ENCODE results near the gene CCDC91.
A peak's percentile ranks its signal among the peaks of the same experiment; 100 is the strongest.

CCDC91 gene

DNA sequence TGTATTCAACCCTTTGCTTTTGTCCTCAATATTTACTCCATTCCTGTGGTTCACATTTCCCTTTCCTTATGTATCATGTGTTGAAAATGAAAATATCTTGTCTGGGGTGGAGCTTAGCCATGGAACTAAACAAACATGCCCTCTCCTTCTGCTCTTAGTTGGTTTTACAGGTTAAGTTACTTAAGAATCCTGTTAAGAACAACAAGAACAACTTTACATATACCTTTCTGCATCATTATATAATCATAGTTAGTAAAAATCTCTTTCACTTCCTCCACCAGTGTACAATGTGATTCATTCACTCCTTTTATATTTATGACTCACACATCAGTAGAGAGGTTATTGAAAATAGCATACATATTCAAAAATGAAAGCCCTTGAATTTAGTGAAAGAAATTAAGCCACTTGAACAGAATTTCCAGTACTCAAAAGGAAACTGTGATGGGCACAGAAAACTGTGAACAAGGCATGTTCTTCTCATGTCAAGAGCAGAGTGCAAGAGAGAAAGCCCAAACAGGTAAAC is 307.7 kb downstream of the CCDC91 start:
- H3K27ac ChIP-seq = peak overlapping the region in 3 of 21 experiments; percentile 6 to 54 (median 31)
- no peak overlapping the region for H3K4me3 ChIP-seq

DNA sequence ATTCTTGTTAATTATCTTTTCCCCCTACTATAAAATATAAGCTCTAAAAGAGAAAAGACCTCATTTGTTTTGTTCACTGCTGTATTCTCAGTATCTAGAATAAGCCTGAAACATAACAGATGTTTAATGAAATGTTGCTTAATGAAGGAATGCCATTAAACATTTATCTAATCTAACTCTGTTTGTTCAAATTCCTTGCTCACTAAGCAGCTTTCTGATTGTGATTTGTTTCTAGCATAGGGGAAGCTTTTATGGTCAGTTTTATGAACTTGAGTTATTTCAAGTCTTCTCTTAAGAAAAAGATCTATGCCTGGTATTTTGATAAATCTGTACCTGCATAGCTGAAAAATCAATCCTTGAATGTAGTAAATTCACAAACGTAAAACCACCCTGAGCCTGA is 308.6 kb downstream of the CCDC91 start:
- Histone ChIP-seq H3K27ac (peak overlapping the region in 1 of 21 experiments; percentile 54), H3K4me3 (no peak overlapping the region)

DNA sequence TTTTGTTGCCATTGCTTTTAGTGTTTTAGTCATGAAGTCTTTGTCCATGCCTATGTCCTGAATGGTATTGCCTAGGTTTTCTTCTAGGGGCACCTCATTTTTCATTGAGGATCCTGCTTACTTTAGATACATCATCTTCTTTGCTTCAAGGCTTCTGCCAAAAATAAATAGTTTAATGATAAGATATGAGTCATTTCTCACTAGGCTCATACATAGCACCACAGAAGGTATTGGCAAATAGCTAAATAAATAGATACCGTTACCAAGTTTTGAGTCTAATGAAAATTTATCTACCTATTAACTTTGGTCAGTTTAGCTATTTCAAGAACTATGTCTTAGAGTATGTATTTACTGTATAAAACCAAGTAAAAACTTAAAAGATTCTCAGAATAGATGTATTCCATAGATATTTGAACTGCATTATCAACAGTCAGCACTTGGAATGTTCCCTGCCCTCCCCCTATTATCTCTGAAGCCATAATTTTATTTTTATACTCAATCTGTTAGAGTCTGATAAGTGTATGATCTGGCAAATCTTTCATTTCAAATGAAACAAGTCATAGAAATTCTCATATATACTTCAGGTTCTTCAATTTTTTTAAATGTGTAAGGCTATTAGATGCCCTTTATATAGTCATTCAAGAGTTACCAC is 310.2 kb downstream of the CCDC91 start:
- Histone ChIP-seq H3K27ac (no peak overlapping the region), H3K4me3 (no peak overlapping the region)

DNA sequence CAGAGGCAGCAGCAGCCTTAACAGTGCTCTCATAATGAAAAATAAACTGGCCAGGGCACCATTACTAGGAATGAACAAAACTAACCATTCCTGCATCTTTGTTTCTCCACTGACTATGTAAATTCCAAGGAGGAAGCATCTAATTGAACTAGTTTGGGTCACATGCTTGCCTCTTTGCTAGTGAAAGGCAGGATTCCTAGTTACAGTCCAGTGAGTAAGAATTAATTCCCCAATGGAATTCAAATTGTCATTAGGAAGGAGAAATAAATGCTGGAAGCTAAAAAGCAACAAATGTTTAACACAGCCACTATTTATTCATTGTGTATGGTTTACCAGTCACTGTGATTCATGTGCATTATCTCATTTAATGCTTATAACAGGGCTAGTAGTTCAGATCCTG is 316.0 kb downstream of the CCDC91 start:
- Histone ChIP-seq H3K4me3 (no peak overlapping the region), H3K27ac (no peak overlapping the region)

DNA sequence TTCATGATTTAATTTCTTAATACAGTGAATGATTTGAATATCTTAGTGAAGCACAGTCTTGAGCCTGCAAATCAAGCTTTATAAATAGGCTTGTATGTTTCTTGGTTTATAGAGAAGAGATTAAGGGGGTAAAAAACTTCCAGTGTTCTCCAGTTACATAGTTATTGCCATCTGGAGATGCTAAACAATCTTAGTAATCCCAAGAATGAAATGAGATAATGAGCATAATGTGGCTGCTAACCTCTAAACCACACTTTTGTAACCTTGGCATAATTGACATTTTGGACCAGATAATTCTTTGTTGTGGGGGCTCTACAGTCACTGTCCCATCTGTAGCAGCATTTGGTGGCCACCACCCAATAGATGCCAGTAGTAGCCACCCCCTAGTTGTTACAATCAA is 316.8 kb downstream of the CCDC91 start:
- H3K4me3 ChIP-seq = no peak overlapping the region
- no peak overlapping the region for H3K27ac ChIP-seq

GRCh38 chr12:28507867-28508266 is 317.6 kb downstream of the CCDC91 start:
- Histone ChIP-seq H3K27ac (no peak overlapping the region), H3K4me3 (no peak overlapping the region)

DNA sequence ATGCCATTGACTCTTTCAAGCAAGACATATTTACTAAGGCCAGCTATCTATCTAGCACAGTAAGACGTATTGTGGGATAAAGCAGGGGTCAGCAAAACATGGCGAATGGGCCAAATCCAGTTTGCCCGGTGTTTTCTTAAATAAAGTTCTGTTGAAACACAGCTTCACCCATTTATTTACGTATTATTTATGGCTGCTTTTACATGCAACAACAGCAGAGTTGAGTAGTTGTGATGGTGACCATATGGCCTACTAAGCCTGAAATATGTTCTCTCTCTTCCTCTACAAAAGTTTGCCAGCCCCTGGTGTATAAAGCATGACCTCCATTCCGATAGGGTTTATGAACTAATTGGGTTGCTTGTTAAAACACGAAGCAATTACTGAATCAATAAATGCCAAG is 322.1 kb downstream of the CCDC91 start:
- H3K27ac ChIP-seq = no peak overlapping the region
- H3K4me3 ChIP-seq = no peak overlapping the region

GRCh38 chr12:28512876-28513275 is 322.6 kb downstream of the CCDC91 start:
- Histone ChIP-seq H3K4me3 (no peak overlapping the region), H3K27ac (no peak overlapping the region)

- Histone ChIP-seq H3K27ac (no peak overlapping the region), H3K4me3 (no peak overlapping the region)
Measured at GRCh38 chr12:28513983-28514382, 323.7 kb downstream of the CCDC91 start.

DNA sequence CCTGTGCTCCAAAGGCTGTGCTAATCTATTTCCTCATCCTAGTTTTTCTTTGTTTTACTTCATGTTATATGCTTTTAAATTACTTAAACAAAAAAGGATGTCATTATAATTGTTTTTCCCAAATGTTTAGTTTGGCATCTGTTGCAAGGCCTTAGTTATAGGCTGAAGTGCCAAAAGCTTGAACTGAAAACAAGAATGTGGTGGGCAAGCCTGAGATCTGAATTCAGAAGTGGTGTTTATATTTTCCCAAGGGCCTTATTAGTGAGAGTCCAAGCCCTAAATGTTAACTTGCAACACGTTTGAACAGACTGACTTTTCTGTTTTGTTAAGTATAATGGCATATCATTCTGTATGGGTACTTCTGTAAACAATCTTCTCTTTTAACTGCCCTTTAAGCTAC is 326.8 kb downstream of the CCDC91 start:
- no peak overlapping the region for H3K4me3 ChIP-seq
- no peak overlapping the region for H3K27ac ChIP-seq

- no peak overlapping the region for H3K27ac ChIP-seq
- no peak overlapping the region for H3K4me3 ChIP-seq
Measured at GRCh38 chr12:28527631-28528249, 337.5 kb downstream of the CCDC91 start.

GRCh38 chr12:28535216-28535615 is 345.0 kb downstream of the CCDC91 start:
- no peak overlapping the region for H3K4me3 ChIP-seq
- no peak overlapping the region for H3K27ac ChIP-seq

DNA sequence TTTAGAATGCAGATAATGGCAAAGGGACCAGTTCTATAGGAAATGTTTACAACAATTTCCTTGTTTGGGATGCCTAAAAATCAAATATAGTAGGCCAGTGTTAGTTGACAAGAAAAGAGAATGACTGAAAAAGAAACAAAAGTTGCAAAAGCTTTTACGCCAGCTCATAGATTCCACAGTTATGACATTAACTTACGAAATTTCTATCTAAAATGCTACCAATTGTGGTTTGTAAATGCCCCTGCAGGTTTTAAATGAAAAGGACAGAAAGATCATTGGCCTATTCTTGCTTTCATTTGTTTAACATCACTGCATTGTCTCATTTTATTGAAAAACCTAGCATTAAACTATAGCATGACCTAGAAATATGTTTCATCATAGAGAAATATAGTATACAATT is 345.8 kb downstream of the CCDC91 start:
- Histone ChIP-seq H3K4me3 (no peak overlapping the region), H3K27ac (peak overlapping the region in 2 of 21 experiments; percentile 8 to 12)

DNA sequence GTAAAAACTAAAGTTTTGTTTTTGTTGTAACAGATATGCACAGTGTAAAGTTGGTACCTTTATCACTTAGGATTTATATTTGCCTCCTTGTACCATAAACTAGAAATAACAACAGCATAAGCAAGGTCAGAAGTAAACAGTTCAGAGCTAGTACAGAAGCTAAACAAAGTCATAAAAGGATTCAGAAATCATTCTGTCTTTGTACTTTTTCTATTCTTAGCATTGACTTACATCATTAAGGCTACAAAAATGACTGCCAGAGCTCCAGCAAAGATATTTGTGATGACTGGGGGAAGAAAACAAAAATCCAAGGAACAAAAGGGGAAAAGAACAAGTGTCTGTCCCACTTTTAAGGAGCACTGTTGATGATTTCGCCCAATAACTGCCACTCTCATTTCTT is 347.2 kb downstream of the CCDC91 start:
- peak overlapping the region in 1 of 21 experiments; percentile 16 for H3K27ac ChIP-seq
- no peak overlapping the region for H3K4me3 ChIP-seq

DNA sequence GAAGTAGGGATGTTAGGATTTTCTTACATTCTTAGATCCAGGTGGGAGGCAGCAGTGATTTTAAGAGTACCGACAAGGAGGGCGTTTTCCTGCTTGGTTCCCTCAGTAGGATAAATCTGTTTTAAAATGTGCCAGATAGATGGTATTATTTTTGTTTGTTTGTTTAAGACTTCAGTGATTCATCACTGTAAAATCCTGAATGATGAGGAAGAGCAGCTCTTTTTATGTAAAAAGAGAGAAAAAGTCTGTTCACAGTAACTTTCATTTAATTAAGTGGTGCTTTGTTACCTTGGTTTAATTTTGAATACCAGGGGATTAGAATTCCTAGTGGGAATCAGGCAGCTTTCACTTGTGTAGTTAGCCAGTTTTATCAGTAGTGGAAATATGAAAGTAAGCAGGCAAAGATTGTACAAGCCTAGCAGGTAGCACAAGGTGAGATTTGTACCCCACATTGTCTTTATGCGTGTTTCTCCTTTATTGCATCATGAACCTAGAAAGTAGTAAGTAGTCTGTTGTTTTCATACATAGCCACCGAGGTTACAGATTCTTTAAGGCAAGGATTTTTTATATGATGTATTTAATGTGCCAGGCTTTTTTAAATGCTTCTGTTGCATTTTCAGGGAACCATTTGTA is 349.6 kb downstream of the CCDC91 start:
- H3K27ac ChIP-seq = no peak overlapping the region
- no peak overlapping the region for H3K4me3 ChIP-seq

- Histone ChIP-seq H3K27ac (no peak overlapping the region), H3K4me3 (no peak overlapping the region)
Measured at GRCh38 chr12:28540324-28540714, 350.1 kb downstream of the CCDC91 start.

- Histone ChIP-seq H3K27ac (peak overlapping the region in 5 of 21 experiments; percentile 16 to 71 (median 38)), H3K4me3 (no peak overlapping the region)
Measured at GRCh38 chr12:28543021-28543890, 353.0 kb downstream of the CCDC91 start.

DNA sequence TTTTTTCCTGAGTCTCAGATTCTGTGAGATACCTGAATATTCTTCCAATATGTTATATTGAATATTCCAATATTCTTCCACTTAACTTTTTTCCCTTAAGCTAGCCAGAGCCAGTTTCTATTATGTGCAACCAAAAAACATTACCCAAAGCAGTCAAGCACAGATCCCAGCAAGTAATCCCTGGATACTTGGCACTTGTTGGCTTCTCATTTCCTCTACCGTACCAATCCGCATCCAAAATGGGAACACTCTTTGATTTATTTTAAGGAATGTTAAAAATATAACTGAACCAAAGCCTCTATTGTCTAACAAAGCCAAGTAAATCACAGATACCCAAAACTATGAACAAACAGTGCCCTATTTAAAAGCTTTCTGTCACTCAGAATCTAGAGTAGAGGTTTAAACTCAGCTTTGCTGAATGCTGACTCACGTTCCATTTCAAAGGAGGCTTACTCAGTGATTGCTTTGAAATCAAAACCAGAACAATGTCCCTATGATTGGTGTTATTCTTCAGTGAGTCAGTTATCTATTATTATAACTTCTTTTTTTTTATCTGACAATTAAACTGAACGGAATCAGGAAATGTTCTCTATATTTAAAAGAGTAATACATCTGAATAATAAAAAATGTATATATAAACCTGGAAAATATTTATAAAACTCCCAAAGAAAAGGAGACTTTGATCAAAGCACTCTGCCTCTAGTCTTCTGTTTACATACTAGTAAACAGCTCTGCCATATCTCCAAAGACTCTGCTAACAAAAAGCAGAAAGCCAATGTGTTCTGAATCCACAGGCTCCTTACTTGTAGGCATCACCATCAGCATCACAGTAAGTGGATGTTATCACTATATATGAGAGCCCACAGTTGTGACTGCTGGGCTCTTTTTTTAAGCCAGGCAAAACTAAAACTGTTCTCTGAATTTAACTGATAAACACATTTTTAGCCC is 360.8 kb downstream of the CCDC91 start:
- no peak overlapping the region for H3K4me3 ChIP-seq
- peak overlapping the region in 5 of 21 experiments; percentile 12 to 79 (median 13) for H3K27ac ChIP-seq

Data from skin epidermis (tissue), 12 donors.